GM12878 (cell line): ENCODE measurements around the gene AXL. TPM values are rescaled to one million over a fixed set of nuclear protein-coding genes. Genes with fewer than 3 reads are reported as not detected.

Experiments used
- ATAC-seq: fragments of 200-7000 bp; cut with Tn5 transposase; 3 replicates; pipeline ENCODE4 v1.9.1; 2020; ENCODE audit warnings: mild to moderate bottlenecking, moderate library complexity
- BruUV-seq: library from RNA; stranded (reverse); fragments of 400-500 nt; replicated peaks from 2 replicates; lab custom pipeline; 2021; lab: Mats Ljungman, UMichigan
- CTCF ChIA-PET: fragments of 300-600 bp; sonication (Branson Sonifier 250); formaldehyde crosslinking; extraction: SDS; loops from one replicate; lab custom pipeline; 2021; ENCODE audit warnings: inconsistent platforms; lab: Yijun Ruan, JAX
- POLR2A ChIA-PET: fragments of 350-600 bp; formaldehyde crosslinking; extraction: SDS; loops from one replicate; lab custom pipeline; 2021; ENCODE audit warnings: inconsistent platforms; lab: Charles Lee
- RAD21 ChIA-PET: fragments of 300-600 bp; sonication (Branson Sonifier 250); formaldehyde crosslinking; loops from one replicate; lab custom pipeline; 2023; ENCODE audit warnings: antibody characterized with exemption; ENCODE audit not compliant: unreplicated experiment; lab: Charles Lee
- SMC1A ChIA-PET: fragments of 300-600 bp; sonication (Branson Sonifier 250); formaldehyde crosslinking; loops from one replicate; lab custom pipeline; 2023; ENCODE audit not compliant: unreplicated experiment, uncharacterized antibody; lab: Charles Lee
- DNase-seq: peaks from one replicate; pipeline ENCODE4 v3.0.0-alpha.2; 2011; ENCODE audit warnings: low read depth, low spot score
- FAIRE-seq: peaks from 3 replicates; lab custom pipeline; 2011; peaks lifted over from hg19 to GRCh38; lab: Jason Lieb, UNC
- H2AFZ ChIP-seq: 2 replicates; pipeline ENCODE4 v1.6.0; 2011; ENCODE audit warnings: low read depth, low read length, control low read depth; ENCODE audit not compliant: control insufficient read depth
- H3K27ac ChIP-seq: 2 replicates; pipeline ENCODE4 v1.5.1; 2011; ENCODE audit warnings: control low read depth; ENCODE audit not compliant: control insufficient read depth, insufficient read depth
- H3K27me3 ChIP-seq, 2 experiments: replicated peaks in 1 of 2; 2 replicates each; pipeline versions ENCODE4 v1.6.0 to v1.6.1; 2011; ENCODE audit warnings: low read length in 1 of 2; ENCODE audit not compliant: control insufficient read depth in 2 of 2, insufficient read depth in 2 of 2
- H3K36me3 ChIP-seq, 2 experiments: 2 replicates each; pipeline ENCODE4 v1.5.1; 2011; ENCODE audit warnings: low read length in 1 of 2; ENCODE audit not compliant: control insufficient read depth in 2 of 2, insufficient read depth in 2 of 2
- H3K4me1 ChIP-seq: 2 replicates; pipeline ENCODE4 v1.6.1; 2011; ENCODE audit warnings: mild to moderate bottlenecking, low read length, moderate library complexity, mixed read lengths; ENCODE audit not compliant: control insufficient read depth, insufficient read depth
- H3K4me2 ChIP-seq: 2 replicates; pipeline ENCODE4 v1.6.0; 2011; ENCODE audit warnings: control low read depth; ENCODE audit not compliant: control insufficient read depth, insufficient read depth
- H3K4me3 ChIP-seq: fragments of 200-600 bp; sonication (generic); 2 replicates; pipeline ENCODE4 v1.5.1; 2016
- H3K79me2 ChIP-seq: 2 replicates; pipeline ENCODE4 v1.6.0; 2011; ENCODE audit warnings: low read length; ENCODE audit not compliant: control insufficient read depth, insufficient read depth
- H3K9ac ChIP-seq: 2 replicates; pipeline ENCODE4 v1.8.0; 2011; ENCODE audit warnings: low read length, control low read depth, mixed read lengths; ENCODE audit not compliant: control insufficient read depth, insufficient read depth
- H3K9me3 ChIP-seq: replicated peaks from 3 replicates; pipeline ENCODE4 v1.5.1; 2011; ENCODE audit warnings: mild to moderate bottlenecking, low read length; ENCODE audit not compliant: control insufficient read depth, insufficient read depth
- H4K20me1 ChIP-seq: 2 replicates; pipeline ENCODE4 v1.6.0; 2011; ENCODE audit not compliant: control insufficient read depth, insufficient read depth
- CHD1 ChIP-seq: IDR thresholded peaks from 2 replicates; pipeline ENCODE4 v1.6.1; 2012; ENCODE audit warnings: low read depth, low read length, improper control_type of control experiment
- GABPA ChIP-seq: IDR thresholded peaks from 2 replicates; pipeline ENCODE4 v1.6.1; 2014; ENCODE audit warnings: antibody characterized with exemption, low read depth, mild to moderate bottlenecking, inconsistent platforms
- IKZF1 ChIP-seq: fragments of 450-650 bp; conservative IDR thresholded peaks from 2 replicates; pipeline ENCODE4 v1.6.1; 2017; ENCODE audit warnings: antibody characterized with exemption, mild to moderate bottlenecking
- MEF2A ChIP-seq: IDR thresholded peaks from 2 replicates; pipeline ENCODE4 v1.6.1; 2011; ENCODE audit warnings: low read depth, mild to moderate bottlenecking, low read length, moderate library complexity; ENCODE audit not compliant: insufficient read depth
- PKNOX1 ChIP-seq: fragments of 450-650 bp; IDR thresholded peaks from 2 replicates; pipeline ENCODE4 v1.6.1; 2016; ENCODE audit warnings: mild to moderate bottlenecking
- RELA ChIP-seq: fragments of 450-650 bp; IDR thresholded peaks from 2 replicates; pipeline ENCODE4 v1.8.0; 2014; ENCODE audit warnings: borderline replicate concordance; ENCODE audit not compliant: partially characterized antibody
- SMAD1 ChIP-seq: fragments of 450-650 bp; IDR thresholded peaks from 2 replicates; pipeline ENCODE4 v1.6.1; 2018; ENCODE audit warnings: mild to moderate bottlenecking, low read depth; ENCODE audit not compliant: partially characterized antibody
- SP1 ChIP-seq: IDR thresholded peaks from one replicate; pipeline ENCODE4 v1.6.1; 2011; ENCODE audit warnings: low read depth, low read length
- TBL1XR1 ChIP-seq: IDR thresholded peaks from 2 replicates; pipeline ENCODE4 v1.6.1; 2012; ENCODE audit warnings: low read depth, low read length, improper control_type of control experiment
- ZBTB33 ChIP-seq: fragments of 450-650 bp; IDR thresholded peaks from 2 replicates; pipeline ENCODE4 v1.6.1; 2017; ENCODE audit warnings: mild to moderate bottlenecking
- ZNF217 ChIP-seq: fragments of 450-650 bp; IDR thresholded peaks from 2 replicates; pipeline ENCODE4 v1.6.1; 2017; ENCODE audit warnings: antibody characterized with exemption, mild to moderate bottlenecking
- ZNF274 ChIP-seq: IDR thresholded peaks from one replicate; pipeline ENCODE4 v1.8.0; 2011; ENCODE audit not compliant: insufficient read length, insufficient read depth
- ZNF622 ChIP-seq: fragments of 450-650 bp; IDR thresholded peaks from 2 replicates; pipeline ENCODE4 v1.6.1; 2017; ENCODE audit warnings: mild to moderate bottlenecking, inconsistent platforms
- ZSCAN29 ChIP-seq: fragments of 450-650 bp; IDR thresholded peaks from 2 replicates; pipeline ENCODE4 v1.6.1; 2017; ENCODE audit warnings: mild to moderate bottlenecking, moderate library complexity
- WGBS: methylation state at CpG from one replicate; pipeline ENCODE4 v1.1.6; 2016; ENCODE audit warnings: low lambda C conversion rate; ENCODE audit not compliant: insufficient replicate concordance, insufficient coverage; ENCODE audit errors: missing lambda C conversion rate; 5-methylcytosine and 5-hydroxymethylcytosine counted together
- in situ Hi-C: fragments of 300-500 bp; cut with MboI; formaldehyde crosslinking; loops from 9 replicates; pipeline ENCODE4 v1.14.3; 2018; ENCODE audit warnings: mixed read lengths
- intact Hi-C: fragments of 100-400 bp; cut with micrococcal nuclease; formaldehyde crosslinking; loops from one replicate; pipeline ENCODE4 v1.14.2; 2022; ENCODE audit not compliant: unreplicated experiment
- polyA plus RNA-seq, 11 experiments: library from polyadenylated mRNA; depleted of rRNA in 4 of 11; unstranded in 6 of 11; stranded (reverse) in 5 of 11; fragments of >200 nt; fragmentation: Nextera tagmentation in 4 of 11; fragmentation: Illumina TruSeq in 1 of 11; extraction: Ambion mirVana in 4 of 11; extraction: Trizol in 1 of 11; gene quantifications; 1 replicate in 1 of 11; 2 replicates in 10 of 11; pipeline versions ENCODE4 v1.2.1 to v1.2.3, GENCODE V29; 2011 to 2016; ENCODE audit warnings: inconsistent platforms in 2 of 11, missing spikeins in 2 of 11, low read depth in 1 of 11
- total RNA-seq, 4 experiments: library from RNA; depleted of rRNA in 3 of 4; stranded (reverse); fragments of >200 nt in 3 of 4; fragmentation: Illumina TruSeq in 1 of 4; extraction: Trizol in 1 of 4; gene quantifications; 2 replicates each; pipeline versions ENCODE4 v1.2.1 to v1.2.3, GENCODE V29; 2013 to 2021
- TF ChIP-seq, protein P1 (sequence below): fragments of 450-650 bp; IDR thresholded peaks from 2 replicates; pipeline ENCODE4 v1.6.1; 2016; ENCODE audit warnings: mild to moderate bottlenecking, moderate library complexity, borderline replicate concordance

Gene AXL
- total and polyA plus RNA-seq, 10 of the 15 experiments (the other 5 are each of a cell fraction or from before 2014, with no cell fraction given), result under 0.01 to 0.33 (median 0.07) TPM; not detected in 4

DNA sequence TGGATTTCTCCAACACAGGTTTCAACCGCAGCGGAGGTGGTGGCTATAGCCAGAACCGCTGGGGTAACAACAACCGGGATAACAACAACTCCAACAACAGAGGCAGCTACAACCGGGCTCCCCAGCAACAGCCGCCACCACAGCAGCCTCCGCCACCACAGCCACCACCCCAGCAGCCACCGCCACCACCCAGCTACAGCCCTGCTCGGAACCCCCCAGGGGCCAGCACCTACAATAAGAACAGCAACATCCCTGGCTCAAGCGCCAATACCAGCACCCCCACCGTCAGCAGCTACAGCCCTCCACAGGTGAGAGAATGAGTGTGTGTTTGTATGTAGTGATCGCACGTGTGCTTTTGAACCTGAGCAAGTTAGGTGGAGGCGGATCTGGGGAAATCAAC is 84.9 kb downstream of the AXL start (continued):
- no peak for TF ChIP-seq PKNOX1
- no peak for TF ChIP-seq ZNF217
- no peak for TF ChIP-seq GABPA
- no peak for TF ChIP-seq IKZF1
- TF ChIP-seq TBL1XR1, result no peak
- TF ChIP-seq ZNF274, result no peak
- TF ChIP-seq RELA, result no peak

DNA sequence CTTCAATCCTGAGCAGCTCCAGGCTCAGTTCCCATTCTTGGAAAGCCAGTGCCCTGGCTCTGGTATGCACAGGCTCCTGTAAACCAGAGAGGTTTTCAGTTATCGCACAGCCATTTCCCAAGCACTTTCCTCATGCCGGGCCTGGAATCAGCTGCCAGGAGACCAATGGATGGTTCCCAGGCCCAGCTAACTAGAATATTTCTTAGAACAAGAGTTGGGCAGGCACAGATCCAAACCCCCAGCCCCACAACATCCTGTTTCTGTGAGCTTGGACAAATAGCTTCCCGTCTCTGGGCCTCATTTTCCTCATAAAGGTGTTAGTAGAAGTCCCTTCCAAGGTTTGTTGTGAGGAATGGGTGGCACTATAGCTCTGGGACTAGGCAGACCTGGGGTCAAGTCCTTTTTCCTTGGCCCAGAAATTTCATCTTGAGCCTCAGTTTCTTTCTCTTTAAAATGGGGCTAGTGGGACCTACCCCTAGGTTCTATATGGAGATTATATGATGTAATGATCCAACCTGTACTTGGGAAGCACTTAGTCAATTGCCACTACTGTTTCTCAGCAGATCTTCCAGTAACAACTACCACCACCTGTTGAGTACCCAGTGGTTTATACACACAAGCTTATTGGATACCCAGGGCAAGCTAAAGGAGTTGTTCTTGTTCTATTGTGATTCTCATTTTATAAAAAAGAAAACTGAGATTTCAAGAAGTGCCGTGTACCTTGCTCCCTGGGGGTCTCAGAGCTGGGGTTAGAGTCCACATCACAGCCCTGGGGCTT is 85.9 kb downstream of the AXL start:
- no TSS peak for BruUV-seq
- WGBS, result 93% methylated on average over 4 of the region's 4 CpGs
- Histone ChIP-seq H3K9me3 (no peaks in the 10 kb centered on the region), H3K4me1 (peaks cover 61% of the 10 kb centered on the region), H2AFZ (no peak overlapping the region), H4K20me1 (no peaks in the 10 kb centered on the region), H3K27ac (no peak overlapping the region), H3K9ac (no peak overlapping the region), H3K4me3 (no peak overlapping the region), H3K4me2 (no peak overlapping the region), H3K27me3 (no peaks in the 10 kb centered on the region), H3K36me3 (peaks cover 35 to 51% of the 10 kb centered on the region in 2 experiments), H3K79me2 (peaks cover 10% of the 10 kb centered on the region)
- POLR2A ChIA-PET, result interaction anchor here (0.5 to 1.0 kb wide), 4 partner anchors 25 to 51 kb away, joined by 3 read pairs; partner anchors contain the start of gene HNRNPUL1
- FAIRE-seq (no peak), ATAC-seq (no peak), DNase-seq (no peak)
- RAD21 ChIA-PET, result interaction anchor here (1.1 kb wide), 1 partner anchor 101 kb away, joined by 4 read pairs; no protein-coding TSS in a partner anchor
- in situ Hi-C loops (no loop called here), intact Hi-C loops (no loop called here)
- SMC1A ChIA-PET, result interaction anchor here (0.7 to 1.8 kb wide), 3 partner anchors 39 to 63 kb away, joined by 3 to 6 read pairs (median 4); partner anchors contain the start of gene HNRNPUL1
- CTCF ChIA-PET, result interaction anchor here (0.6 to 7.2 kb wide), 3 partner anchors 41 to 134 kb away, joined by 3 to 84 read pairs (median 3); partner anchors contain the start of gene HNRNPUL1
- TF ChIP-seq SMAD1 (no peak), ZBTB33 (no peak), MEF2A (no peak), SP1 (no peak), CHD1 (no peak), ZSCAN29 (no peak), ZNF622 (no peak)
- TF ChIP-seq, protein P1, sequence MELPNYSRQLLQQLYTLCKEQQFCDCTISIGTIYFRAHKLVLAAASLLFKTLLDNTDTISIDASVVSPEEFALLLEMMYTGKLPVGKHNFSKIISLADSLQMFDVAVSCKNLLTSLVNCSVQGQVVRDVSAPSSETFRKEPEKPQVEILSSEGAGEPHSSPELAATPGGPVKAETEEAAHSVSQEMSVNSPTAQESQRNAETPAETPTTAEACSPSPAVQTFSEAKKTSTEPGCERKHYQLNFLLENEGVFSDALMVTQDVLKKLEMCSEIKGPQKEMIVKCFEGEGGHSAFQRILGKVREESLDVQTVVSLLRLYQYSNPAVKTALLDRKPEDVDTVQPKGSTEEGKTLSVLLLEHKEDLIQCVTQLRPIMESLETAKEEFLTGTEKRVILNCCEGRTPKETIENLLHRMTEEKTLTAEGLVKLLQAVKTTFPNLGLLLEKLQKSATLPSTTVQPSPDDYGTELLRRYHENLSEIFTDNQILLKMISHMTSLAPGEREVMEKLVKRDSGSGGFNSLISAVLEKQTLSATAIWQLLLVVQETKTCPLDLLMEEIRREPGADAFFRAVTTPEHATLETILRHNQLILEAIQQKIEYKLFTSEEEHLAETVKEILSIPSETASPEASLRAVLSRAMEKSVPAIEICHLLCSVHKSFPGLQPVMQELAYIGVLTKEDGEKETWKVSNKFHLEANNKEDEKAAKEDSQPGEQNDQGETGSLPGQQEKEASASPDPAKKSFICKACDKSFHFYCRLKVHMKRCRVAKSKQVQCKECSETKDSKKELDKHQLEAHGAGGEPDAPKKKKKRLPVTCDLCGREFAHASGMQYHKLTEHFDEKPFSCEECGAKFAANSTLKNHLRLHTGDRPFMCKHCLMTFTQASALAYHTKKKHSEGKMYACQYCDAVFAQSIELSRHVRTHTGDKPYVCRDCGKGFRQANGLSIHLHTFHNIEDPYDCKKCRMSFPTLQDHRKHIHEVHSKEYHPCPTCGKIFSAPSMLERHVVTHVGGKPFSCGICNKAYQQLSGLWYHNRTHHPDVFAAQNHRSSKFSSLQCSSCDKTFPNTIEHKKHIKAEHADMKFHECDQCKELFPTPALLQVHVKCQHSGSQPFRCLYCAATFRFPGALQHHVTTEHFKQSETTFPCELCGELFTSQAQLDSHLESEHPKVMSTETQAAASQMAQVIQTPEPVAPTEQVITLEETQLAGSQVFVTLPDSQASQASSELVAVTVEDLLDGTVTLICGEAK, result no peak
